H9 (cell line): Measurements from ENCODE around the gene CCDC142. TPM values are rescaled to one million over a fixed set of nuclear protein-coding genes. Genes with fewer than 3 reads are reported as not detected.

Source experiments
- DNase-seq: peaks from one replicate; pipeline ENCODE4 v3.0.0-alpha.2; 2017
- H2AFZ ChIP-seq: one replicate; pipeline ENCODE4 v1.6.1; 2013; ENCODE audit warnings: mild to moderate bottlenecking, low read length, control low read depth, moderate library complexity
- H2AK5ac ChIP-seq: 2 replicates; pipeline ENCODE4 v1.6.1; 2013; ENCODE audit warnings: low read length, control low read depth, mixed read lengths; ENCODE audit not compliant: insufficient read length
- H2BK120ac ChIP-seq: one replicate; pipeline ENCODE4 v1.6.1; 2013; ENCODE audit warnings: low read depth, mild to moderate bottlenecking, low read length, control low read depth, inconsistent platforms; ENCODE audit not compliant: poor library complexity, severe bottlenecking
- H2BK12ac ChIP-seq: 2 replicates; pipeline ENCODE4 v1.6.1; 2013; ENCODE audit warnings: low read length, control low read depth, mixed read lengths, low read depth; ENCODE audit not compliant: insufficient read length
- H2BK15ac ChIP-seq: 2 replicates; pipeline ENCODE4 v1.6.1; 2013; ENCODE audit warnings: low read depth, low read length, control low read depth
- H2BK20ac ChIP-seq: one replicate; pipeline ENCODE4 v1.6.1; 2013; ENCODE audit warnings: low read depth, mild to moderate bottlenecking, low read length, control low read depth, inconsistent platforms; ENCODE audit not compliant: poor library complexity, severe bottlenecking
- H2BK5ac ChIP-seq: 2 replicates; pipeline ENCODE4 v1.6.1; 2013; ENCODE audit warnings: low read length, control low read depth, mixed read lengths; ENCODE audit not compliant: insufficient read length
- H3K14ac ChIP-seq: 2 replicates; pipeline ENCODE4 v1.6.1; 2013; ENCODE audit warnings: low read length, control low read depth; ENCODE audit not compliant: insufficient read depth
- H3K18ac ChIP-seq: 2 replicates; pipeline ENCODE4 v1.6.1; 2013; ENCODE audit warnings: low read depth, mild to moderate bottlenecking, mixed read lengths, low read length, control low read depth; ENCODE audit not compliant: insufficient read length
- H3K23ac ChIP-seq: 2 replicates; pipeline ENCODE4 v1.6.1; 2013; ENCODE audit warnings: low read length, control low read depth, mixed read lengths, low read depth; ENCODE audit not compliant: insufficient read length
- H3K23me2 ChIP-seq: 2 replicates; pipeline ENCODE4 v1.6.1; 2013; ENCODE audit warnings: low read depth, mild to moderate bottlenecking, mixed read lengths, low read length, control low read depth; ENCODE audit not compliant: insufficient read length, poor library complexity, severe bottlenecking
- H3K27ac ChIP-seq: 2 replicates; pipeline ENCODE4 v1.5.1; 2013; ENCODE audit warnings: low read length, control low read depth, mixed read lengths, low read depth; ENCODE audit not compliant: insufficient read length
- H3K27me3 ChIP-seq: 2 replicates; pipeline ENCODE4 v1.6.1; 2013; ENCODE audit warnings: low read length, control low read depth, inconsistent platforms; ENCODE audit not compliant: insufficient read depth
- H3K4ac ChIP-seq: 2 replicates; pipeline ENCODE4 v1.6.1; 2013; ENCODE audit warnings: low read depth, mild to moderate bottlenecking, control low read depth, inconsistent platforms, low read length, moderate library complexity
- H3K4me1 ChIP-seq: 2 replicates; pipeline ENCODE4 v1.6.1; 2013; ENCODE audit warnings: low read length, control low read depth, inconsistent platforms; ENCODE audit not compliant: insufficient read depth
- H3K4me2 ChIP-seq: 2 replicates; pipeline ENCODE4 v1.6.1; 2013; ENCODE audit warnings: low read length, control low read depth, mixed read lengths; ENCODE audit not compliant: insufficient read length, insufficient read depth
- H3K56ac ChIP-seq: 2 replicates; pipeline ENCODE4 v1.6.1; 2013; ENCODE audit warnings: low read depth, mild to moderate bottlenecking, mixed read lengths, low read length, control low read depth; ENCODE audit not compliant: insufficient read length
- H3K79me1 ChIP-seq: 2 replicates; pipeline ENCODE4 v1.6.1; 2013; ENCODE audit warnings: low read depth, mild to moderate bottlenecking, moderate library complexity, low read length, control low read depth, inconsistent platforms; ENCODE audit not compliant: insufficient read depth, poor library complexity, severe bottlenecking
- H3K79me2 ChIP-seq: 2 replicates; pipeline ENCODE4 v1.6.1; 2013; ENCODE audit warnings: low read length, control low read depth, inconsistent platforms; ENCODE audit not compliant: insufficient read depth
- H3K9ac ChIP-seq: 2 replicates; pipeline ENCODE4 v1.6.1; 2013; ENCODE audit warnings: low read length, control low read depth, mixed read lengths; ENCODE audit not compliant: insufficient read length; ENCODE audit errors: extremely low read depth
- H3K9me3 ChIP-seq: one replicate; pipeline ENCODE4 v1.6.1; 2013; ENCODE audit warnings: low read depth, low read length, inconsistent platforms; ENCODE audit not compliant: control insufficient read depth
- H3T11ph ChIP-seq: one replicate; pipeline ENCODE4 v1.6.1; 2013; ENCODE audit warnings: mild to moderate bottlenecking, low read length, control low read depth, inconsistent platforms
- H4K20me1 ChIP-seq: one replicate; pipeline ENCODE4 v1.6.1; 2013; ENCODE audit not compliant: control insufficient read depth, insufficient read length, insufficient read depth
- H4K5ac ChIP-seq: 2 replicates; pipeline ENCODE4 v1.6.1; 2013; ENCODE audit warnings: low read depth, mild to moderate bottlenecking, mixed read lengths, low read length, control low read depth; ENCODE audit not compliant: insufficient read length
- H4K8ac ChIP-seq: replicated peaks from 2 replicates; pipeline ENCODE4 v1.6.1; 2013; ENCODE audit warnings: low read length, control low read depth, mixed read lengths, low read depth; ENCODE audit not compliant: insufficient read length
- H4K91ac ChIP-seq: 2 replicates; pipeline ENCODE4 v1.6.1; 2013; ENCODE audit warnings: low read depth, mild to moderate bottlenecking, moderate library complexity, mixed read lengths, low read length, control low read depth; ENCODE audit not compliant: insufficient read length
- H3K27ac Mint-ChIP-seq, 3 experiments: 2 replicates in 2 of 3; 3 replicates in 1 of 3; pipeline ENCODE4 v1.8.0; 2020 to 2021; ENCODE audit warnings: mixed read lengths in 3 of 3, mild to moderate bottlenecking in 1 of 3, moderate library complexity in 1 of 3
- H3K27me3 Mint-ChIP-seq: 2 replicates; pipeline ENCODE4 v1.8.0; 2021; ENCODE audit warnings: low read depth, mild to moderate bottlenecking, moderate library complexity, mixed read lengths
- H3K36me3 Mint-ChIP-seq, 3 experiments: 2 replicates in 2 of 3; 3 replicates in 1 of 3; pipeline ENCODE4 v1.8.0; 2020 to 2021; ENCODE audit warnings: low read depth in 3 of 3, mixed read lengths in 3 of 3; ENCODE audit not compliant: insufficient read depth in 1 of 3
- H3K4me1 Mint-ChIP-seq, 2 experiments: 2 replicates each; pipeline ENCODE4 v1.8.0; 2020; ENCODE audit warnings: mixed read lengths in 2 of 2
- H3K4me3 Mint-ChIP-seq, 2 experiments: 2 replicates in 1 of 2; 3 replicates in 1 of 2; pipeline ENCODE4 v1.8.0; 2020 to 2021; ENCODE audit warnings: mild to moderate bottlenecking in 2 of 2, mixed read lengths in 2 of 2, moderate library complexity in 1 of 2
- H3K9me3 Mint-ChIP-seq, 2 experiments: 2 replicates in 1 of 2; 3 replicates in 1 of 2; pipeline ENCODE4 v1.8.0; 2020; ENCODE audit warnings: mild to moderate bottlenecking in 2 of 2, mixed read lengths in 2 of 2, moderate library complexity in 1 of 2
- WGBS: extraction: QIAGEN DNeasy Blood & Tissue Kit; methylation state at CpG from one replicate; pipeline ENCODE4 v1.1.7; 2013; ENCODE audit warnings: missing lambda C conversion rate, low lambda C conversion rate, mixed read lengths; ENCODE audit not compliant: insufficient read length; ENCODE audit errors: extremely low coverage; 5-methylcytosine and 5-hydroxymethylcytosine counted together
- total RNA-seq: library from RNA; stranded (reverse); gene quantifications from 2 replicates; pipeline ENCODE4 v1.2.1, GENCODE V29; 2021
- TF ChIP-seq, protein P1 (sequence below): fragments of 200-600 bp; sonication (generic); conservative IDR thresholded peaks from 3 replicates; pipeline ENCODE4 v1.8.0; 2021; ENCODE audit warnings: antibody characterized with exemption, mild to moderate bottlenecking

CCDC142 gene
- total RNA-seq, 1 experiment from 2014 or later: 21.5 TPM

DNA sequence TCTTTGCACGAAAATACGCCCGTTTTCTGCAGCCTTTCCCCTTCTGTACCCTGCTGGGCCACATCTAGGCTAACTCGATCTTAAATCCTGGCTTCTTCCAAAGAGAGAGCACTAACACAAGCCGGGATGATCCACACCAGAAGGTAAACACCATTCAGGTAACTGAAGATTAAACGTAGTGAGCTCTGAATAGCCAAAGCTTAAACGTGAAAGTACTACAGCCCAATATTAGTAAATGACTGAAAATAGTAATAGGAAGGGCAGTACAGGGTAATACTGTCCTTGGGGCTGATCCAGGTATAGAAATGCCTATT lies 9.9 kb downstream of the CCDC142 start:
- Histone ChIP-seq H2BK120ac (no peak overlapping the region), H4K91ac (no peak overlapping the region), H3K9ac (peak overlapping the region; percentile 71), H3K23me2 (peaks cover 8% of the 10 kb centered on the region), H3K4me2 (peak overlapping the region; percentile 82), H3K79me1 (no peaks in the 10 kb centered on the region), H2BK12ac (no peak overlapping the region), H3K4ac (no peak overlapping the region), H3K27me3 (no peaks in the 10 kb centered on the region), H3K79me2 (no peaks in the 10 kb centered on the region), H3K9me3 (no peaks in the 10 kb centered on the region), H3K4me1 (no peaks in the 10 kb centered on the region), H3K18ac (no peak overlapping the region), H3K27ac (peak overlapping the region; percentile 83), H2BK20ac (no peak overlapping the region), H3T11ph (no peak overlapping the region), H3K14ac (peak overlapping the region; percentile 45; the same call in 1 of the 2 replicates), H2AK5ac (no peak overlapping the region), H4K20me1 (no peaks in the 10 kb centered on the region), H4K8ac (no peak overlapping the region), H3K56ac (no peak overlapping the region), H2BK5ac (no peak overlapping the region), H3K23ac (no peak overlapping the region), H4K5ac (peak overlapping the region; percentile 37), H2BK15ac (no peak overlapping the region), H2AFZ (no peak overlapping the region)
- H3K4me1 Mint-ChIP-seq: peaks cover 11 to 12% of the 10 kb centered on the region in 2 experiments
- peaks cover 13 to 26% (median 23%) of the 10 kb centered on the region in 3 experiments for H3K36me3 Mint-ChIP-seq
- no peak for DNase-seq
- H3K9me3 Mint-ChIP-seq: no peaks in the 10 kb centered on the region; a peak in 1 of 5 replicates
- no CpG with 5 or more reads among the region's 7 CpGs for WGBS
- H3K4me3 Mint-ChIP-seq: peak overlapping the region; percentile 96 to 98
- TF ChIP-seq, protein P1, sequence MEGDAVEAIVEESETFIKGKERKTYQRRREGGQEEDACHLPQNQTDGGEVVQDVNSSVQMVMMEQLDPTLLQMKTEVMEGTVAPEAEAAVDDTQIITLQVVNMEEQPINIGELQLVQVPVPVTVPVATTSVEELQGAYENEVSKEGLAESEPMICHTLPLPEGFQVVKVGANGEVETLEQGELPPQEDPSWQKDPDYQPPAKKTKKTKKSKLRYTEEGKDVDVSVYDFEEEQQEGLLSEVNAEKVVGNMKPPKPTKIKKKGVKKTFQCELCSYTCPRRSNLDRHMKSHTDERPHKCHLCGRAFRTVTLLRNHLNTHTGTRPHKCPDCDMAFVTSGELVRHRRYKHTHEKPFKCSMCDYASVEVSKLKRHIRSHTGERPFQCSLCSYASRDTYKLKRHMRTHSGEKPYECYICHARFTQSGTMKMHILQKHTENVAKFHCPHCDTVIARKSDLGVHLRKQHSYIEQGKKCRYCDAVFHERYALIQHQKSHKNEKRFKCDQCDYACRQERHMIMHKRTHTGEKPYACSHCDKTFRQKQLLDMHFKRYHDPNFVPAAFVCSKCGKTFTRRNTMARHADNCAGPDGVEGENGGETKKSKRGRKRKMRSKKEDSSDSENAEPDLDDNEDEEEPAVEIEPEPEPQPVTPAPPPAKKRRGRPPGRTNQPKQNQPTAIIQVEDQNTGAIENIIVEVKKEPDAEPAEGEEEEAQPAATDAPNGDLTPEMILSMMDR: no peak
- peak overlapping the region; percentile 98 to 99 (median 98) for H3K27ac Mint-ChIP-seq
- peaks cover 3% of the 10 kb centered on the region for H3K27me3 Mint-ChIP-seq
